Epithelial cell of prostate (primary cell): ENCODE results near the gene NAT8L.

ENCODE experiments used
- DNase-seq: peaks from one replicate; pipeline ENCODE4 v3.0.0-alpha.2; 2011; ENCODE audit warnings: low read depth, low spot score
- H3K27ac ChIP-seq: fragments of 450-650 bp; 2 replicates; pipeline ENCODE4 v1.5.1; 2017; ENCODE audit warnings: mild to moderate bottlenecking

The NAT8L gene

GRCh38 chr4:2072971-2073807 lies 14.1 kb downstream of the NAT8L start:
- DNase-seq: no peak
- no peak overlapping the region for H3K27ac ChIP-seq

GRCh38 chr4:2073808-2074481 lies 14.8 kb downstream of the NAT8L start:
- no peak for DNase-seq
- no peak overlapping the region for H3K27ac ChIP-seq

- no peak overlapping the region for H3K27ac ChIP-seq
- no peak for DNase-seq
These were observed 15.5 kb downstream of the NAT8L start for GRCh38 chr4:2074588-2074987.

- H3K27ac ChIP-seq: no peak overlapping the region
- no peak for DNase-seq
These were observed 16.3 kb downstream of the NAT8L start for GRCh38 chr4:2075171-2075986.

- no peak for DNase-seq
- H3K27ac ChIP-seq: no peak overlapping the region
These were observed 17.1 kb downstream of the NAT8L start for GRCh38 chr4:2075987-2076907.

GRCh38 chr4:2076908-2077536 lies 17.9 kb downstream of the NAT8L start:
- no peak for DNase-seq
- H3K27ac ChIP-seq: no peak overlapping the region

GRCh38 chr4:2077537-2078460 lies 18.7 kb downstream of the NAT8L start:
- DNase-seq: no peak
- H3K27ac ChIP-seq: no peak overlapping the region

GRCh38 chr4:2078584-2078983 lies 19.5 kb downstream of the NAT8L start:
- no peak for DNase-seq
- no peak overlapping the region for H3K27ac ChIP-seq

GRCh38 chr4:2079006-2079405 lies 19.9 kb downstream of the NAT8L start:
- no peak overlapping the region for H3K27ac ChIP-seq
- DNase-seq: no peak

GRCh38 chr4:2079926-2080325 lies 20.8 kb downstream of the NAT8L start:
- no peak overlapping the region for H3K27ac ChIP-seq
- DNase-seq: no peak

GRCh38 chr4:2080429-2081300 lies 21.5 kb downstream of the NAT8L start:
- H3K27ac ChIP-seq: no peak overlapping the region
- DNase-seq: no peak

GRCh38 chr4:2081540-2081939 lies 22.4 kb downstream of the NAT8L start:
- H3K27ac ChIP-seq: no peak overlapping the region
- no peak for DNase-seq

- no peak overlapping the region for H3K27ac ChIP-seq
- no peak for DNase-seq
These were observed 23.0 kb downstream of the NAT8L start for GRCh38 chr4:2082118-2082517.

- DNase-seq: no peak
- no peak overlapping the region for H3K27ac ChIP-seq
These were observed 23.5 kb downstream of the NAT8L start for GRCh38 chr4:2082627-2083026.

GRCh38 chr4:2083116-2083825 lies 24.1 kb downstream of the NAT8L start:
- no peak for DNase-seq
- no peak overlapping the region for H3K27ac ChIP-seq

GRCh38 chr4:2083826-2084160 lies 24.7 kb downstream of the NAT8L start:
- no peak for DNase-seq
- no peak overlapping the region for H3K27ac ChIP-seq

GRCh38 chr4:2084316-2084715 lies 25.2 kb downstream of the NAT8L start:
- DNase-seq: no peak

More at GRCh38 chr4:2084316-2084715, 25.2 kb downstream of the NAT8L start:
- no peak overlapping the region for H3K27ac ChIP-seq
